HG02884 (cell line): Measurements from ENCODE around the gene C2orf49.

Experiments used
- ATAC-seq: cut with Tn5 transposase; IDR thresholded peaks from one replicate; pipeline ENCODE4 v1.9.1; 2021; ENCODE audit warnings: mild to moderate bottlenecking, moderate library complexity; ENCODE audit not compliant: unreplicated experiment

The C2orf49 gene

DNA sequence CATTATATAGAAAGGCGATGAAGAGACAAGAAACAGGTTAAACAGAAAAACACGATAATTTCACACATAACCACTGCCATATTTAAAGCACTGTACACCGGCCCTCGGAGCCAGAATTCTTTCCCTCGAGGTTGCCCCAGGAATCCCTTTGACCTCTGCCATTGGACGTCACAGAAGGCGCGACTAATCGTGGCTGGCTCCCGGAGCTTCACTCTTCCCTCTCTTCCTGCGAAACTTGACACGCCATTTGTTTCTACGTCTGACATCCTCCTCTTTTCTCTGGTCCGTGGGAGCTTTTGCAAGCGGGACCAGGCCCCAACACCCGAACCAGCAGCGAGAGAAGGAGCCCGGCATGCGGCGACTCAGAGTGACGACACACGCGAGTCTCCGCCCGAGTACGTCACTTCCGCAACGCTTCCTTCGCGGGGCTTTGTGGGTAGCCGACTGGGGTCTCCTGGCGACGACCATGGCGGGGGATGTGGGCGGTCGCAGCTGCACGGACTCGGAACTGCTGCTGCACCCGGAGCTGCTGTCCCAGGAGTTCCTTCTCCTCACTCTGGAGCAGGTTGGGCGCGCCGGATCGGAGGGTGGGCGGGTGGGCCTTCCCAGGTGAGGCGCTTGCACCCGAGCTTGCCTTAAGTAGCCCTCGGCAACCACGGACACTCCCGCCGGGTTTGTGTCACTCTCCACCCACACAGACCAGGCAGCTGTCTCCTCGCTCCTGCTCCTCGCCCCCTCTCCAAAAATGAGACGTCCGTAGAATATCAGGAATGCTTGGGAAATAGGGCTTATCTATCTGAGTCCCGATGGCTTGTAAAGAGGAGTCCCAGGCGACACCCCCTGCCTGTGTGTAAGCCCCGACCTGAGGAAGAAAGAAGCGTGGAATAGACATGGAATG lies at the start of gene C2orf49:
TSS of gene C2orf49 (plus strand) at position 419 of the 898 bp plus-strand sequence. CDS start at position 467, 48 bp downstream.
- peak; percentile 90 for ATAC-seq

DNA sequence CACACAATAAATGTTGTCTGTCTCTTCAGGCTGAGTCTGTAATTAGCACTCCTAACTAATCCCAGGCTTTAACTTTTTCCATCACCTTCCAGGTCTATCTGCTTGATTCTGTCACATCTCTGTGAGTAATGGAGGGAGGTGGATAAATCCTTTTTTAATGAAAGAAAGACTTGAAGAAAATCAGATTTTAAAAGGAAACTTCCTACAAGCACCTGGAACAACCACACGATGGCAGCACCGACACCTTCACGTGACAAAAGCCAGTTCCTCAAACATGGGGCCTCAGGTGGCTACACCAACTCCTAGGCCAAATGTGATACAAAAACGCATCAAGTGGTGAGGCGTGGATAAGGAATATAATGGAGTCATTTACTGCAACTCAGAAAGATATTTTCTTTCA lies 49.6 kb upstream of the C2orf49 start:
- ATAC-seq, result no peak

DNA sequence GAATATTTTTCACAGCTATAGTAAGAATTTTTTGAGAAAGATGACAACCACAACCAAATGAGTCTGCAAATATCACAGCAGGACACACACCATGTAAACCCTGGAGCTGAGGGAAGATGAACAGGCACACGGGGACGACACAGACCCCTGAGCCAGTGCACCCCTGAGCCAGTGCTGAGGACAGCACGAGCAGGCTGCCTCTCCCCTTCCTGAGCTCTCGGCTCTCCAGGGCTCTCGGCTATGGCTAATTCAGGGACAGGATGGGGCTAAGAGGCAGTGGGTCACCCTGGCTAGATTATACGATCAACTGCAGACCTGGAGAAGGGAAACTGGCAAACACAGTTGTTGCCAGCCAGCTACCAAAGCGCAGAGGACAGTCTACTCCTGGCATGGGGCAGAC lies 49.2 kb upstream of the C2orf49 start:
- ATAC-seq, result no peak

DNA sequence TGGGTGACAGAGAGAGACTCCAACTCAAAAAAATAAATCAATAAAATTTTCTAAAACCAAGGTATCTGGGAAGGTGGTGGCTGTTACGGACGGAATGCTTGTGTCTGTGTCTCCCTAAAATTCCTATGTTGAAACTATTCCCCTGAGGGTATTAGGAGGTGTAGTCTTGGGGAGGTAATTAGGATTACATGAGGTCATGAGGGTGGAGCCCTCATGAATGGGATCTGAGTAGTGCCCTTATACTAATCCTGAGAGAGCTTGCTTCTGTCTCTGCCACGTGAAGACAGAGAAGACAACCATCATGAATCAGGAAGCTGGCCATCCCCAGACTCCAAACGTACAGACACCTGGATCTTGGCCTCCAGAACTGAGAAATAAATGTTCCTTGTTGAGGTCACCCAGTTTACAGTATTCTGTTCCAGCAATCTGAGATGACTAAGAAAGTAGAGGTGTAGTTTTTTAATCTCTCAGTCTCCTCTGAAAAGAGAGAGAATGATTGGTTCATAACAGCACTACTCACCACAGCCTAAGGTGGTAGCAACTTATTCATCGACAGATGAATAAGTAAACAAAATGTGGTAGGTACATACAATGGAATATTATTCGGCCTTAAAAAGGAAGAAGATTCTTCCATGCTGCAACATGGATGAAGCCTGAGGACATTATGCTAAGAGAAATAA lies 46.2 kb upstream of the C2orf49 start:
- ATAC-seq, result no peak

DNA sequence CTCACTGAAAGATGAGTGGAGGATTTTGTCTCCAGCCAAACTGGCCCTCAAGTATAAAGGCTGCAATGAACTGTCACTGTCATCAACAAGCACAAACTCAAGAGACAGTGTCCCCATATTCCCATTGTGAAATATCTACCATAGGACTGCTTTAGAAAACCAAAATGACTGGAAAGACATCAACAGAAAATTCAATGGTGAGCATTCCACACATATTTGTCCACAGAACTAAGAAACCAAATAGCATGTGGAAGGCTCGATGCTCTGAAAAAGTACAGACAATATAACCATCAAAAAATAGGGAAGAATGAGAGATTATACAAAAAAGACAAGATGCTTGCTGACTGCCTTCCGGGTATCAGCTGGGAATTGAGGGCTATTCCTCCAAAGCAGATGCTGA lies 45.4 kb upstream of the C2orf49 start:
- ATAC-seq, result no peak

DNA sequence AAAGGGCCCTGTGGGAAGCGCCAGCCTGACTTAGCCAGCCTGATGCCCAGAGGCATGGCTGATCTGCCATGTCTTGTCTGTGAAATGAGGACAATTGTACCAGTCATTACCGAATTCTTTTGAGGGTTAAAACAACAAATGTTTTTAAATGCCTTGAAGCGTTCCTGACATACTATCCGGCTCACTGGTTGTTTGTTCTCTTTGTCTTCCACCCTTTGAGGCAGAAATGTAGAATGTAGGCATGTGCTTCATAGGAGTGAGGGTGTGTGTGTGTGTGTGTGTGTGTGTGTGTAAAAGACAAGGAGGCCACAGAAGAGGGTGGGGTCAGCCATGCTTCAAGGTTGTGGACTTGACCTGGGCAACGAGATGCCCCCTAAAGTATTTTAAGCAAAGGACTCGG lies 43.3 kb upstream of the C2orf49 start:
- ATAC-seq, result no peak

DNA sequence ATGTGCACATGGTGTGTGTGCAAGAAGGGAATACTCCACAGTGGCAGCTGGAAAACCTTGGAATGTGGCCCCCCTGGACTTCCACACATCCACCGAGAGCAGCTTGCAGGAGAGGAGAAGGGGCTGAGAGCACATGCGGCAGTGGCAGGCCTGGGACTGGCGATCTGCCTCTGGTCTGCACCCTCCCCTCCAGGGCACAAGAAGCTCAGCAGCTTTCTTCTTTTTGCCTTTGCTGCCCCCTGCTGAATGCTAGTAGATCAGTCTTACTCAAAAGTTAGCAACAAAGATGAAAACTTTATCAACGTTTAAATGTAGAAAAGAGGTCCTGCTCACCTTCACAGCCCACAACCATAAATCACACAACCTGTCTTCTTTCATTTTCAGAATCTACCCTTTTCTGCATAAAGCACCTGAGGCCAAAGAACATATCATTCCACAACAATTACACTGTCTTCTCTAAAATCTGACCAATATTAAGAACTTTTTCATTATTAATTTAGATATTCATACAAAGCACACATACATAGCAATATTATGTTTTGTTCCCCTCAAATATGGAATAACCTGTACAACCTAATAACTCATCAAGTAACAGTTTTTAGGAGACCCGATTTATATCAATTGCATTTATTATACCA lies 42.4 kb upstream of the C2orf49 start:
- ATAC-seq, result peak; percentile 68

DNA sequence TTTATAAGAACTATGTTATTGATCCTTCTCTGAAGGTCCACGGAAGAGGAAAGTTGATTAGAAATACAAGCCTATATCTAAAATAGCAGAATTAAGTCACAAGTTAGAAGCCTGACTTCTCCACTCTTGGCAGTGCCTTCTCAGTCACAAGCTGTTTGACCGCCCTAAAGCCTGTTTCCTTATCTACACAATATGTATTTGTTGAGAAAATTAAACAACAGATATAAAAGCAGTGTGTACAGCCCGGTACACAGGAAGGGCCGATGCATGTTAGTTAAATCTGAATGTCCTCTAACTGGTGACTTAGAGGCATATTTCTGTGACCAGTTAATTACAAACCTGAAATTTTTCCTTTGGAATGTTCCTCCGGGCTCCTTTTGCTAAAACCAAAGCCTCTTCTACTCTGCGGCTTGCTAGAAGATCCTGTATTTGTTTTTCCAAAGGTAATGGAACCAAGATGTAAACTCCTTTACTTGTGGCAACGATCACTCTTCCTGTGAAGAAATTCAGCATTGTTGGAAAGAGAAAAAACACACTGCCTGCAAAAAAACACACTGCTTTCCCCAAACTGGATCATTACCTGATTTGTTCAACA lies 41.2 kb upstream of the C2orf49 start:
- ATAC-seq, result no peak

DNA sequence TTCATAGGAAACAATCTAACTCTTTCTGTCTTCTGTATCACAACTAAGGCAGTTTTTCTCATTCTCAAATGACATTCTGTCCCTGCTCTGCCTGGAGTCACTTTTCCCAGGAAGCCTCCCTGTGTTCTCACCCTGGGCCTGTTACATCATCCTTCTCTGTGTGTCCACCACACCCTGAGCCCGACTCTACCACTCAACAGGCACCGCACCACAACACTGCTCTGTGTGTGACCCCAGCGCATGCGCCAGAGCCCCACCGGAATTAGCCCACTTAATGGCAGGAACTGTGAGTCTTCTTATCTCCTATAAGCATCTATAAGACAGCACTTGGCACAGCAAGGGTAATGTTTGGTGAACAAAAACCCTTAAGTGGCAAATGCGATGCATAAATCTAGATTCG lies 40.1 kb upstream of the C2orf49 start:
- ATAC-seq, result no peak

DNA sequence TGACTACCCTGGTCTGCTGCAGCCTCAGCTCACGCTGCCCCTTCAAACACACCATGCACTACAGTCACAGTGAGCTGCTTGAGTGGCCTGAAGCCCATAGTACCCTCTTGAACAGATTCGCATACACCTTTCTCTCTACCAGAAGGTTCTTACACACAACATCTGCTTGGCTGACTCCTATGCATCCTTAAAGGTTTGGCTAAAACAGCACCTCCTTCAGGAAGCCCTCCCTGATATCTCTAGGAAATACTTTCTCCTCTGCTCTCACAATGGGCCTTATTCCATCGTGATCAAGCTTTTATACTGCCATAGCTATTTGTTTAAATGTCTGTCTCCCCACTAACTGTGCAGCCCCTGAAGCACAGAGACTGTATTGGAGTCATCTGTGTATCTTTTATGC lies 39.3 kb upstream of the C2orf49 start:
- no peak for ATAC-seq

DNA sequence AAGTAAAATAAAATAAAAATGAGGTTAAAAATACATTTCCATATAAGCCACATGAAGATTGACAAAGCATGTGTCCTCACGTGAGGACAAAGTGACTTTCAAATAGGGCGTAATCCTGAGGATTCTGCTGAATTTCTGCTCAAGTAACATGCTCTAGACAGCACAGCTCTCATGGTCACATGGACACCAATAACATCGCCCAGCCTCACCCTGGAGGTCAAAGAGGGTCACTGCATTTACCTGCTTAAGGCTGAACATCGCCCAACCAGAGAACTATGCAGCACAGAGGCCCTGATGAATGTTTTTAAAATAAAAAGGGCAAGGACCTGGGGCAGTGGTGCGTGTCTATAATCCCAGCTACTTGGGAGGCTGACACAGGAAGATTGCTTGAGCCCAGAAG lies 38.0 kb upstream of the C2orf49 start:
- ATAC-seq, result no peak

DNA sequence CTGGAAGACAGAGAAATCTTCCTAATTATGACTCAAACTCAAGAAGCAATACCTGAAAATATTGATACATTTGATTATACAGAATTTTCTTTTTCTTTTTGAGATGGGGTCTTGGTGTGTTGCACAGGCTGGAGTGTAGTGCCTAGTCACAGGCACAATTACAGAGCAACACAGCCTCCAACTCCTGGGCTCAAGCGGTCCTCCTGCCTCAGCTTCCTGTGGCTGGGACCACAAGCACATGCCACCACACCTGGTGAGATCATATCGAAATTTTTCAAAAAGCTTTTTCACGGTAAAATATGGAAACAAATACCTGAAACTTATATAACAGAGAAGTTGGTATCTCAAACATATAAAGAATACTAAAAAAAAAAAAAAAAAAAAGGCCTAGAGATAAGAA lies 35.7 kb upstream of the C2orf49 start:
- no peak for ATAC-seq

DNA sequence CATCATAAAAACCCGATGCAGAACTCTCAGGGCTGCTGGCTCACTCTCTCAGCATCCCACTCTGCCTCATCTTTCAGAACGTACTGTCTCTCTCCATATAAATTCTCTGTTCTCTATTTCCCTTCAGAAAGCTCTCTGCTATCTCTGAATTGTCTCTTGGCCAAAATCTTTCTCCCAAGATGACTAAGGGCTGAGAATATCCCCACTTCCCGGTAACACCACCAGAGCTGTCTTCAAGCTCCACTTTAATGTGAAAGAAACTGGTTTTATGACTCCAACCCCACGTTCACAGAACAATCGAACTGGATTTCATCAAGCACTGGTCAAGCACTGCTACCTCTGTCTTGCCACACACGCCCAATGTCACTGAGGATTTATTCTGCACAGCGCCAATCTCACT lies 30.2 kb upstream of the C2orf49 start:
- ATAC-seq, result no peak

DNA sequence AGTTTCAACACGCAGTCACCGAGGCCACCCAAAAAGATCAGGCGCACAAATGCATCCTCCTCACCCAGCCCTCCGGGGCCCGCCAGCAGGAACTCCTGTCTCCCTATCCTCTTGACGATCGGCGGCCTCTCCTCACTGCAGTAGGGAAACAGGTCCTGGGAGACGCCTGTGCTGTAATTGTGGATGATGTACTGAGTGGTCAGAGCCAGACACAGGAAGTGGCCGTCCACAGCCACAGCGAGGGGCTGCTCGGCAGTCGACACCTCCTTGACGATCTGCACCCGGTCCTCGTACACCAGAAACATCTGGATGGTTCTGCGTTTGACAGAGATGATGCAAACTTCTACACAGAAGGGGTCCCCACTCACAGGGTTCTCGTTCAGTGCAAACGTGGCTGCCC lies 29.8 kb upstream of the C2orf49 start:
- no peak for ATAC-seq

DNA sequence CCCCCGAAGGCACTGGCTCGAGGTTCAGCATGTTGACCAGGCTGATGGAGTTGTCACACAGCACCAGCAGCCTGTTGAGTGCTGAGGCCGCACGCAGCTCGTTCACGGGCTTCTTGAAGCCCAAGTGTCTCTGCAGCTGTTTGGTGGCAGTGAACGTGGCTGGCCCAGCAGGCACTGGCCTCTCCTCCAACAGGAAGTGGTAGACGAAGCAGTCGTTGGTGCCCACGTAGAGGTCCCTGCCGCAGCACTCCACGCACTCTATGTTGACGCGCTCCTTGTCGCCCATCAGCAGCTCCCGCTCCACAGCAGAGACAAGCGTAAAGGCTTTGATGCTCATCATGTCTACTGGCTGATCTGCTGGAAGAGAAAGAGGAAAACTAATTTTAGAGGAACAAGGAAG lies 29.4 kb upstream of the C2orf49 start:
- no peak for ATAC-seq

DNA sequence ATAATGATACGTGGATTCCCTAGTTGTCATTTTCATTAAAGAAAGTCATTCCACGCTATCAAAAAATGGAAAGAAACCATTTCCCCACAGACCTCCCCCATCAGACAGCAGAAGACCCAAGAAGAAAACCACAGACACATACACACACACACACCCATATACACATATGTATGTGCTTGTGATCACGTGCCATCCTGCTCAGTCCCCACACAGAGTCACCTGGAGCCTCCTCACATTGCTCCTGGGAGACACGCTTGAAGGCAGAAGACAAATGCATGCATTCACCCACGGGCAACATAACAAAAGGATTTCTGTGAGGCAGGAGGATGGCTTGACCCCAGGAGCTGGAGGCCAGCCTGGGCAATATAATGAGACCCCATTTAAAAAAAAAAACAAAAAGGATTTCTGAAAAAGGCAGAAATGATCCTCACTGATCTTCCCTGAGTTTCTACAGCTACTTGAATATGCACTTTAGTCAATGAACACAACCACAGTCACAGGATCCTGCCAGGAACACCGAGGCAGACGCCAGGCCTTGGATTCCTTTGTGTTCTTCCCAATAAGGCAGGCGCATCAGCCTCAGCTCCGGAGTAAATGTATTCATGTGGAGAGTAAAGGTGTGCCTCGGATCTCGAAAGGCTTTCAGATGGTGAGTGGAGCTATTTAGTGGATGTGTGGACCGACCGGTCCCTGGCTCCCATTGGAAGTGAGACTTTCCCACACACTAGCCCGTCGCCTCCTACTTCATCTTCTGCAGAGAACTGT lies 28.8 kb upstream of the C2orf49 start:
- ATAC-seq, result no peak

DNA sequence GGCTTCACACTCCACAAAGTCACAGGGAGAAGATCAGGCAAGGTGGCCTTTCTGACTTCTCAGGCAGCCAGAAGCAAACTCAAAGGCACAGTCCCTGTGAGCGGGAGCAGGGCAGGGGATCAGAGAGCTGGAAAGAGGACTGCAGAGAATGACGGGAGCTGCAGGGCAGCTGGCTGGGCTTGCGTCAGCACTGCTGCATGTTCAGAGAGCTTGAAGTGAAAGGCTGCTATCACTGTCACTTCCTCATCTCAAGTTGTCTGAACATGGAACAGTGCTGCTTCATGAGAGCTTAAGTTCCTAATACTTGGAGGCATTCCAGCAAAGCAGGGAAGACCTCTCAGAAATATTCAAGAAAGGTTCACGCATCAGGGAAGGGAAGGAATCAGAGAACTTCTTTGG lies 28.2 kb upstream of the C2orf49 start:
- ATAC-seq, result no peak

DNA sequence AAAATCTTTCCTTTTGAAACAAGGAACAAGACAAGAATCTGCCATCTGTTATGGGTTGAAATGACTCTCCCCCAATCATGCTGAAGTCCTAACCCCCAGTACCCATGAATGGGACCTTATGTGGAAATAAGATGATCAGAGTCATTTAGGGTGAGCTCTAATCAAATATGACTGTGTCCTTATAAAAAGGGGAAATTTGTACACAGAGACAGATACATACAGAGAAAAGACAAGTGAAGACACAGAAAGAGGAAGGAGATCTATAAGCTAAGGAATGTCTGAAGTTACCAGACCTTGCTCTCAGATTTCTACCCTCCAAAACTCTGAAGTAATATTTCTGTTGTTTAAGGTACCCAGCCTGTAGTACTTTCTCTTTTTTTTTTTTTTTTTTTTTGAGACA lies 23.5 kb upstream of the C2orf49 start:
- ATAC-seq, result peak; percentile 35

DNA sequence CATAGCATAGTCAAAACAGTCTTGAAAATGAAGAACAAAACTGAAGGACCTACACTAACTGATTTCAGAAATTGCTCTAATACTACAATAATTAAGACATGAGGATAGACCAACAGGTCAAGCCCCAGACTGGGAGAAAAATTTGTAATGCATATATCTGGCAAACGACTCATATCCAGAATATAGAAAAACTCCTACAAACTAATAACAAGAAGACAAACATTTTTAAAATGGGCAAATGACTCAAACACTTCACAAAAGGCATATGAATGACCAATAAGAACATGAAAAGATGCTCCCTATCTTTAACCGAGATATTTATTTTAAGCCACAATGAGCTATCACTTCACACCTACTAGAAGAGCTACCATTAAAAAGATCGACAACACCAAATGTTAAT lies 22.0 kb upstream of the C2orf49 start:
- ATAC-seq, result peak; percentile 77

DNA sequence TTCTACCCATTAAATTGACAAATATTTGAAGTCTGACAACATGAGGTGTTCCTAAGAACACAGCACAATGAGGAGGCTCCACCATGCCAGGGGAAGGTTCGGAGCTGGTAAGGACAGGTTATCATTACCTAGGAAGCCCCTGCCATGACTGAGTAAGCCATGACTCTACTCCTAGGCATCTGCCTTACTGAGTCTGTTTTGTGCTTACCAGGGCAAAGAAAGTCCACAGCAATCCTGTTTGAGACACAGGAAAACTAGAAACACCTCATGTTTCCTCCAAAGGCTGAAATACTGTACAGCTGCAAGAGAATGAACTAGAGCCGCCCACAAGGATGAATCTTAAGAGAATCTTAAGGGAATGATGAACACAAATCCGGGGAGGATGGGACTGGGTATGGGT lies 19.4 kb upstream of the C2orf49 start:
- no peak for ATAC-seq
